LHCN-M2 (cell line): Measurements from ENCODE around the gene GPR78. TPM values are rescaled to one million over a fixed set of nuclear protein-coding genes. Genes with fewer than 3 reads are reported as not detected.
A peak's percentile ranks its signal among the peaks of the same experiment; 100 is the strongest.

Experiments used
- DNase-seq: peaks from one replicate; pipeline ENCODE4 v3.0.0-alpha.2; 2012; ENCODE audit warnings: low read depth
- total RNA-seq: library from RNA; depleted of rRNA; stranded (reverse); fragments of >200 nt; gene quantifications from 2 replicates; pipeline ENCODE4 v1.2.3, GENCODE V29; 2014

GPR78 gene
- total RNA-seq, 1 experiment from 2014 or later: 0.06 TPM

DNA sequence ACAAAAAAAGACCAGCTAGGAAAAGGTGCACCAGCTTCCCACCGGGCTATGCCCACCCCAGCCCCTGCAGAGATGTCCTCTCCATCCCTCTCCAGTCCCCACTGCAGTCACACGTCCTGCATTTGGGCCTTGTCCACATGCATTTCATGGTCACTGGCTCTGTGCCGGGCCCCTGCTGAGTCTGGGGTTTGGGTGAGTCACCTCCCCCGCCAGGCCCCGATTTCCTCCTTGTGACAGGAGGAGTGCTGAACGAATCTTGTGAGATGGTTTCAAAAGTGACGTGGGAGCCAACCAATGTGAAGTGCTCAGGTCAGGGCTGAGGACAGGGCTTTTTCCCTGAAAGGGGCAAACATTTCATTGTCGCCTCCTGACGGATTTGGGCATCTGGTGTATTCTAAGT, 19.5 kb downstream of the GPR78 start:
- DNase-seq: peak; percentile 91

DNA sequence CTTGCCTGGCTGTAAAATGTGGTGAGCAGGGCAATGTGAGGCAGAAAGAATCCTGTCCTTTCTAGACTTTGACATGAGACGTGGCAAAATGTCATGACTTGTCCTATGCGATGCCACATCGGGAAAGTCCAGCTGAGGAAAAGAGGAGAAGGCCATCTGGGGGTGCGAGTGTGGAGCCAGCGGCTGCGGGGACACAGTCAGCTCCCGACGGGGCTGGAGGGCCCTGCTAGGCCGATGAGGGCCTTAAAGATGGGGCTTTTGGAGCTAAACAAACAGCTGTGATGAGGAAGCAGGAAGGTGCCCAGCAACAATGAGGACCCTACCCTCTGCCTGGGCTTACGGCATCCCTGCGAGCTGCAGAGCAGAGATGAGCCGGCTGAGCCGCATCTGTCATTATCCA, 20.1 kb downstream of the GPR78 start:
- DNase-seq: no peak

DNA sequence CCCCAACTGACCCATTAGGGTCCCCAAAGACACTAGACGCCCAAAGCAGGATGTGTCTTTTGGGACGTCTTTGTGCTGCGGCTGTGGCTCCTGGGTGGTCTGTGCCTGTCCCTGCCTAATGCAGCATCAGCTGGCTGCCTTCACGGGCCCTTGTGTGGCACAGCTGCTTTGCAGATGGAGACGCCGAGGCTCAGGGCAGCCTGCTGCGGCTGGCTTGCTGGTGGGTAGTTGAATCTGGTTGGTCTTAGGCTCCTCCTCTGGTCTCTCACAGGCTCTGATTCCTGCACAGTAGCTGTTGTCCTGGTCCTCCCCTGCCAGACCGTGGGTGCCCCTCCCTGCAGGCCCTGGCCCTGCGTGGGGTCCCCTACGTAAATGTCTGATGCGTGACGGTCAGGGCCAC, 20.5 kb downstream of the GPR78 start:
- DNase-seq: no peak

DNA sequence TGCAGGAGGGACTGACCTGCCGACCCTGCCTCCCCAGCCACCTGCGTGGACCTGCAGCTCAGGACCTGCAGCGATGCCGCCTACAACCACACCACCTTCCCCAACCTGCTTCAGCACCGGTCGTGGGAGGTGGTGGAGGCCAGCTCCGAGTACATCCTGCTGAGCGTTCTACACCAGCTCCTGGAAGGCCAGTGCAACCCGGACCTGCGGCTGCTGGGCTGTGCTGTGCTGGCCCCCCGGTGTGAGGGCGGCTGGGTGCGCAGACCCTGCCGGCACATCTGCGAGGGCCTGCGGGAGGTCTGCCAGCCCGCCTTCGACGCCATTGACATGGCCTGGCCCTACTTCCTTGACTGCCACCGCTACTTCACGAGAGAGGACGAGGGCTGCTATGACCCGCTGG, 20.9 kb downstream of the GPR78 start:
- DNase-seq: no peak

DNA sequence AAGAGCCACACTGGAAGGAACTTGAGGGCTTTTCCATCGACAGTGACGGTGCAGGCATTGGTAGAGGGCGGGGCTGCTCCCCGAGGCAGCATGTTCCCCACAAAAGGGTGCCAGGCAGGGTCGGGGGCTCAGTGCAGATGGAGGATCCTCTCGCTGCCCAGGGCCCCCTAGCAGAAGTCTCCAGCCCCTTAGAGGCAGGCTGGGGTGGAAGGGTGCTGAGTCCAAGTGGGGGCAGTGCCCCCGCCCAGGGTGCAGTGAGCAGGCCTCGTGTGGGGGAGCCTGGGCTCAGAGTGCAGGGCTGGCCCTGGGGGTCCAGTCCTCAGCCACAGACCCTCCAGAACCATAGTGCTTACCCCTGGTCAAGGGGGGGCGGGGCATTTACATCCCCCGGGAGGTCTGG, 21.4 kb downstream of the GPR78 start:
- no peak for DNase-seq

DNA sequence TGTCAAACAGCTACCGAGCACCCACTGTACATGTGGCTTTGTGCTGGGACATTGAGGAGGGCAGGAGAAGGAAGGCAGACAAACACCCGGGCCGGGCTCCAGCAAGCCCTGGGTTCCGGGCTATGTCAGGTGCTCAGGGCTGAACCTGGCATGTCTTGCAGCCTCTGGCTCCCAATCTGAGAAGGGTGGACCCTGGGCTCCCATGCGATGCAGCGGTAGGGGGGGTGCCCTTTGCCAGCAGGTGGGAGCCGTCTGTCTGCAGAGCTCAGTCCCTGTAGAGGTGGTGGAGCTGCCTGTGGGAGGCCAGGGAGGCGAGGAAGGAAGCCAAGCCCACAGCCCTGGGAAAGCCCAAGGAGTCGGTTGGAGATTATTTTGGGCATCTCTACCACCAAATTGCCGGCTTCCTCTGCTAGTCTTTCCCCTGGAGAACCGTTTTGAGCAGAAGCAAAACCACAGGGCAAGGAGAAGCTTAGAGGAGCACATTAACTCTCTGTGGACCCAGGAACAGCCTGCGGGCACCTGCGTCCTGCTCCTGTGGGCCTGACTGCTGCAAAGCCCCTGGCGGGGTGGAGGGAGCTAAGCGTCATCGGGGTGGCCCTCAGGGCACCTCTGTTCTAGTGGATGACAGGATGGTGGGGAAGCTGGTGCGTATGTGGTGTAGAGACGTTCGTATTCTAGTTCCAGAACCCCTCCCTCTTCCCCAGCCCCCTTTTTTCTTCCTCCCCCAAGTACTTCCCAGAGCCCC, 22.7 kb downstream of the GPR78 start:
- DNase-seq: no peak

DNA sequence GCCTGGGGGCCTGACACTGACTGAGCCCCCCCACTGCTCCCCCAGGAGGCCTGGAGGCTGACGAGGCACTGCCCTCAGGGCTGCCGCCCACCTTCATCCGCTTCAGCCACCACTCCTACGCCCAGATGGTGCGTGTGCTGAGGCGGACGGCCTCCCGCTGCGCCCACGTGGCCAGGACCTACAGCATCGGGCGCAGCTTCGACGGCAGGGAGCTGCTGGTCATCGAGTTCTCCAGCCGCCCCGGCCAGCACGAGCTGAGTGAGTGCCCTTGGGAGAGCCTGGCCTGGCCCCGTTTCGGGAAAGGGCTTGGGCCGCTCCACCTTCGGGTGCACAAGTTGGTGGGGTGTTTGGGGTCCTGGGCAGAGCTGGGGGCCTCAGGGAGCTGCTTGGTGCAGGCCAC, 23.7 kb downstream of the GPR78 start:
- DNase-seq: no peak

DNA sequence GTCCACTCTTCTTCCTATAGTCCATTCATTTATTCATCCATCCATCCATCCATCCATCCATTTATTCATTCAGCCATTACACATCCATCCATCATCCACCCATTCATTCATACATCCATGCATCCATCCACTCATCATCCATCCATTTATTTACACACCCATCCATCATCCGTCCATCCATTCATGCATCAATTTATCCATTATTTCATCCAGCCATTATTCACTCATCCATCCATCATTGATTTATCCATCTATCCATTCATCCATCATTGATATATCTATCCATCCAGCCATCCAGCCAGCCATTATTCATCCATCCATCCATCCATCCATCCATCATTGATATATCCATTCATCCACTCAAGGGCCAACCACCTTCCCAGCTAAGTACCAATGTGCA, 25.1 kb downstream of the GPR78 start:
- no peak for DNase-seq

DNA sequence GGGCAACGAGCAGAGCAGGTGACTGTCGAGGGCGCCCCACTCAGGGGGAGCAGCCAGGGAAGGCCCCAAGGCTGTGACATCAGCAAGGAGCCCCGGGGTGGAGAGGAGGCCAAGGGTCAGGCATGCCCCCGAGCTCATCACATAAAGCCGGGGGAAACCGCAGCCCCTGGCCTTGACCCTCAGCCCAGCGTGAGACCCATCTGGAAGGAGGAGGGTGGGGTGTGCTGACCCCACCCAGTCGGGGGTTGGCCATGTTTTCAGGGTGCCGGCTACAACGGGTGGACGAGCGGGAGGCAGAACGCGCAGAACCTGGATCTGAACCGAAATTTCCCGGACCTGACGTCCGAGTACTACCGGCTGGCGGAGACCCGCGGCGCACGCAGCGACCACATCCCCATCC, 26.3 kb downstream of the GPR78 start:
- no peak for DNase-seq

DNA sequence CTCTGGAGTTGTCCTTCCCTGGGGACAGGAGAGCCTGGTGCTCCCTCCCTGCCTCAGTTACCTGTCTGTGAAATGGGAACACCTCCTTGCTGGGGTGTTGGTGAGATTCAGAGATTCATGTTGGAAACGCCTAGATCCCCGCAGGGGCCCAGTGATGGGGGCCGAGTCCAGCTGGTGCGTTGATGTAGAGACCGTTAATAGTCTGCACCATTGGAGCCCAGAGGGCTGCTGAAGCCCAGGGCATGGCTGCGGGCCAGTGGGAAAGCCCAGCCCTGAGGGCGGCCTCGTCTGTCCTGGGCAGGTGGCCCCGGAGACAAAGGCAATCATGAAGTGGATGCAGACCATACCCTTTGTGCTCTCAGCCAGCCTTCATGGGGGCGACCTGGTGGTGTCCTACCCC, 26.8 kb downstream of the GPR78 start:
- no peak for DNase-seq

DNA sequence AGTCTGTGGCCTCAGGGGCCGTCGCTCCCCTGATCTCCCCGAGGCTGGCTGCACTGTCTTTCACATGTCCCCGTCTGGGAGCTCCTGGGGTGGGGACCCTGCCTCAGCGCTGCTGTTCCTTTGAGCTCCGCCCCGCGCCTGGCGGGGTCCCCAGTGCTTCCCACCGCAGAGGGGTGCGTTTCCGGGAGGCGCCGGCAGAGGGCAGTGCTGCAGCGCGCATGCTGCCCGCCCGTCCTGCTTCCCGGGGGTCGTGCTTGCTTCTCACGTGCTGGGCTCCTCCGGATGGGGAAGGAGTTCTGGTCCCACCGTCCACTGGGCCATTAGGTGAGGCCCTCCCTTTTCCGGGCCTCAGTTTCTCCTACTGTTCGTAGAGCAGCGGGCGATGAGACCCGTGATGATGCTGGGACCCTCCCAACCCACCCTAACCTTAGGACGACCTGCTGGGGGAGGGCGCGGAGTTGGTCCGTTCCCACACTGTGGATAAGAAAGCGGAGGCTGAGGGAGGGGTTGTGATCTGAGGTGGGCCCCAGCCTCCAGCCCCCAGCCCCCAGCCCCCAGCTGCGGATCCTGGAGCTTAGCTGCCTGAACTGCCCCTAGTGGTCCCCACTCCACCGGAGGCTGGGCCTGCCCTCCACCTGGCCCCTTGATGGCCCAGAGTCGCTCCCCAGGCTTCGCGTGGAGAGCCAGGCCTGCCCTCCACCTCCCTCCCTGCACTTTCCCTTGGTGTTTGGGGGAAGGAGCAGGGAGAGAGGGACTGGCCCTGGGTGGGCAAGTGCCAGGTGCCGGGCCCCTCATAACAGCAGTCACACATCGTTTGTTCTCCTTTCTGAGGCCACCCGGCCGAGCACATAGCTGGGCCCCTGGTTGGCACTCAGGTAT, 27.6 kb downstream of the GPR78 start:
- no peak for DNase-seq

DNA sequence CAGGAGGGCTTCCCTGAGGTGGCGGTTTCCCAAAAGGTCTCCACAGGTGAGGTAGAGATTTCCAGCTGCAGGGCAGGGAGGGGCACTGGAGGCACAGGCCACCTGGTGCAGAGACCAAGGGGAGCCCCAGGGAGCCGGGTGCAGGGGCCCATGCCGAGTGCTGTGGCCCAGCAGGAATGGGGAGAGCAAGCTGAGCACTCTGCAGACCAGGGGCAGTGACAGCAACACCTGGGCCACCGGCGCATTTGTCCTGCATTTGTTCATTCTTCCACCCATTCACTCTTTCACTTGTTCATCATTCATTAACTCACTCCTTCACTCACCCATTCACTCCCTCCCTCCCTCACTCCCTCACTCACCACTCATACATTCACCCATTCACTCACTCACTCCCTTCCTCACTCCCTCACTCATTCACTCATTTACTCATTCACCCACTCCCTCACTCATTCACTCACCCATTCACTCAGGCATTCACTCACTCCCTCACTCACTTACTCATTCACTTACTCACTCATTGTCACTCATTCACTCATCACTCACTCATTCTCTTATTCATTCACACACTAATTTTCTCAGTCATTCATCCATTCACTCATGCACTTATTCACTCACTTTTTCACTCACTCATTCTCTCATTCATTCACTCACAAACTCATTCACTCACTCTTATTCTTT, 28.7 kb downstream of the GPR78 start:
- no peak for DNase-seq

DNA sequence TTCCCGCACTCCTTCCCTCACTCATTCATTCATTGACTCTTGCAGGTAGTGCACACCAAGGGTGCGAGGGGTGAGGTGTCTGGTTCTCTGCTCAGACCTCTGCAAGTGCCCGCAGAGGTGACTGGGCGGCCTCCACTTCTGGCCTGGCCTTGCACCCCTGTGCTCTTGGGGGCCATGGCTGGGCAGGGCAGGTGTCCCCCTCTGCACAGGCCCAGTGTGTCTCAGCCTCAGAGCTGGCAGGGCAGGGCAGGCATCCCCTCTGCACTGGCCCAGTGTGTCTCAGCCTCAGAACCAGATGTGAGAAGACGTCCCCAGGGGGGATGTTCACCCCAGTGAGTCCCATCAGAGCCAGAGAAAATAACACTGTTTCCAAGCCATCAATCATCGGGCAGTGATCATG, 29.2 kb downstream of the GPR78 start:
- DNase-seq: no peak

DNA sequence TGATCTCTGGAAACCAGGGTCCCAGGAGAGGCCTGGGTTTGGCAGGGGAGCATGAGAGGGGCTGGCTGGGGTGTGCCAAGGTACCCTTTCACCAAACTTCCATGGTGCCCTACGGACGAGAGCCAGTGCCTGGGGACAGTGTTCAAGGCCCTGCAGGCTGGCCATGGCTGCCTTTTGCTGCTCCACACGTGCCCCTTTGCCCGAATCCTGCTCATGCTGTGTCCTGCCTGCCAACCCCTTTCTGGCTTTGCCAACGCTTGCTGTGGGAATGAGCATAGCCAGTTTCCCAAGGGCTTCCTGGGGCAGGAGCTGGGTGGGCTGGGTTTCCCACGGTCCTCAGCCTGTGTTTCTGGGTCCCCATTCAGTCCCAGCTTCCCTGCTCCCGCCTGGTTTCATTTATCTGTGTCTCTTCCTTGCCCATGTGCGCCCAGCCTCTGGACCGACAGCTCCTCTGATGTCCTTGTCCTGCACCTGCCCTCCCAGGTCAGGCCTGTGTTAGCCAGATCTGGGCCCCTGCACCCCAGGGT, 29.7 kb downstream of the GPR78 start:
- no peak for DNase-seq

DNA sequence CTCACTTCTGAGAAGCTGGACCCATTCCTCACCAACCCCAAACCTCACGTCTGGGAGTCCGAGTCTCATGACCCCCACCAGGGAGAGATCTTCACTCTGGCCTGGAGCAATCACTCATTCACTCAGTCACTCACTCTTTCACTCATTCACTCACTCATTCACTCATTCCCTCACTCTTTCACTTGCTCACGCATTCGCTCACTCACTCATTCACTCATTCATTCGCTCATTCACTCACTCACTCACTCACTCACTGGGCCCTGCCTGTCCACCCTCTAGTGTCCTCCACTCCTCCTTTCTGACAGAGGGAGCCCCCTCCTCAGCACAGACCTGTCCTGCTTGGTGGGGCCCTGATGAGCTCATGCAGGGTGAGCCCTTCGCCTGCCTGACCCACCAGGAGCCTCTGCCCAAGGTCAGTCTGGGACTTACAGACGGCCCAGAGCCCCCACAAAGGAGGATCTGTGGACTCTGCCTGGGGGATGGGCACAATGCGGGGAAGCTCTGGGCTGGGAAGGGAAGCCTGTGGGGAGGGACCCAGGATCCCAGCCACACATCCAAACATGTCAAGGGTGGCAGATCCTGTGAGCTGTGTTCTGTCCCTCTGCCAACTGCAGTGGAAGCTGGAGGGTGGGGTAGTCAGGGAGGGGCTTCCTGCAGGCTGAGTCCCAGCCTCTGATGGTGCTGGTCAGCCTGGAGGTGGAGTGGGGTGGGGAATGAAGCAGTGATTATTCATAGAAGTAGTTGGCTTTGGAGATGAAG, 30.8 kb downstream of the GPR78 start:
- no peak for DNase-seq

DNA sequence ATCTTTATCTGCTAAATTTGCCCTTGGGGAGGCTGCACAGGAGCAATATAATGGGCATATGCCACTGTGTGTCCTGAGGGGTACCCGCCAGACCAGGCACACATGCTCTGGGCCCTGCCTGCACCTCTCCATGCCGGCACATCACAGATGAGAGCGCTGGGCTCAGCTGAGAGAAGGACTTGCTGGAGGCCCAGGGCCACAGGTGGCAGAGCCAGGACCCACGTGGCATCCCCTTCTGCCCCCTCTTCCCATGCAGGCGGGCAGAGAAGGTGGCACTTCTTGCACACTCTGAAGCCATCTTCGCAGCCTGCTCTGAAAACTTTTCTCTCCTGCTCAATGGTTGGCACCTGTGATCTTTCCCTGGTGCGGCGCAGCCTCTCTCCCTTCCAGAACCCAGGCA, 32.5 kb downstream of the GPR78 start:
- no peak for DNase-seq

DNA sequence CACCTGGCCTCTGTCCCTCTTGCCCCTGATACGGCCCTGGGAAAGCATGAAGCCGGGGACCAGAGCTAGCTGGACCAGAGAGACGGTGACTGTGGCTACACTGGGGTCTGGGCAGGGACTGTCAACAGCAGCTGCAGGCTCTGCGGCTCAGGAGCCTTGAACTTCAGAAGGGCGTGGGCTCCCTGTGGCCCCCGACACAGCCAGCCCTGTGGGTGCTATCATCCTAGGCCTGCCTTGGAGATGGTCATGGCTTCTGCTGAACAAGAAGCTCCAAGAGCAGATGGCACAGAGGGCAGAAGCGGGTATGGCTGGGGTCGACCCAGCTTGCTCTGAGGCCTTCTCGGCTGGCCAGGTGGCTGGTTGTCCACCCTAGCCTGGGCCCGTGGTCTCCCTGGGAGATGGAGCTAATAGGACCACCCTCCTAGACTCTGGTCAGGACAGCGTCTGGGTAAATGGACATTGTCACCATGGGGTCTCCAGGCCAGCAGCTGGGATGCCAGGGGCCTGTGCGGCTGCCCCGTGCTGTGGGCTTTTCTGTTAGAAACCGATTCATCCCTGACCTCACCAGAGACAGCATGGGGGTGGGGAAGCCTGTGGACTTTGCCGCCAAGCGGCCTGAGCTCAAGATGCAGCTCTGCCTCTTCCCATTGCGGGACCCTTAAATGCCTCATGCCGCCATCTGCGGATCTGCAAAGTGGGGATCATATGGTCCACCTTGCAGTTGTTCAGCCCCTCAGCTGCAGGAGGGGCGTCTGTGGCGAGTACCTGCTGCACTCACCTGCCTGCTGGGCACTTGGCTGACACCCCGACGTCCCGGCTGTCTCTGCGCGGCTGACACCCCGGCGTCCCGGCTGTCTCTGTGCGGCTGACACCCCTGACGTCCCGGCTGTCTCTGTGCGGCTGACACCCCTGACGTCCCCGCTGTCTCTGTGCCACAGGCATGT, 33.5 kb downstream of the GPR78 start:
- DNase-seq: no peak

DNA sequence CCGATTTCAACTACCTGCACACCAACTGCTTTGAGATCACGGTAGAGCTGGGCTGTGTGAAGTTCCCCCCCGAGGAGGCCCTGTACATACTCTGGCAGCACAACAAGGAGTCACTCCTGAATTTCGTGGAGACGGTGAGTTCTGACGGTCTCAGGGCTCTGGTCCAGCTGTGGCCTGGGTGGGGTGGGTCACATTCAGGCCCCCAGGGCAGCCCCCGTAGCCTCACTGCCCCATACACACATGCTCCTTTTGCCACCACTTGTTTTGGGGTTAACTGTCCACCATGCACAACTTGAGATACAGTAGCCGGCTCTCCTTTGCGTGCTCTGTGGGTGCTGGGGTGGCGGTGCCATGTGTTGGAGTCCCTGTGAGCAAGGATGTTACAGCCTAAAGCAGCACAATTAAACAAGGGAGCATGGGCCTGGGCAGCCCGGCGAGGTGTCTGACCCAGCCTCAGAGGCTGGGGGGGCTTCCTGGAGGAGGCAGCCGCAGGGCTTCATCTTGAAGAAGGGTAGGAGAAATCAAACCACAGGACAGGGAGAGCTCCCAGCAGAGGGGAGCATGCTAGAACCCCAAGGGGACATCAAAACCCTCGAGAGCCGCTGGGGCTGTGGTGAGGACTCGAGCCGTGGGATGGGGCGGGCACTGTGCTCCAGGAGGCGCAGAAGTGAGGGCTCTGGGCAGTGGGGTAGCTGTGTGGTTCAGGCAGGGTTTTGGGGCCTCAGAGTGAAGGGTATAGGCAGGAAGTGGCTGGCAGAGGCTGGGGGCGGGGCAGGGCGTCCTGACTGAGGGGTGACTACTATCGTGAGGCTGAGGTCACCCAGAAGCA, 34.4 kb downstream of the GPR78 start:
- no peak for DNase-seq

DNA sequence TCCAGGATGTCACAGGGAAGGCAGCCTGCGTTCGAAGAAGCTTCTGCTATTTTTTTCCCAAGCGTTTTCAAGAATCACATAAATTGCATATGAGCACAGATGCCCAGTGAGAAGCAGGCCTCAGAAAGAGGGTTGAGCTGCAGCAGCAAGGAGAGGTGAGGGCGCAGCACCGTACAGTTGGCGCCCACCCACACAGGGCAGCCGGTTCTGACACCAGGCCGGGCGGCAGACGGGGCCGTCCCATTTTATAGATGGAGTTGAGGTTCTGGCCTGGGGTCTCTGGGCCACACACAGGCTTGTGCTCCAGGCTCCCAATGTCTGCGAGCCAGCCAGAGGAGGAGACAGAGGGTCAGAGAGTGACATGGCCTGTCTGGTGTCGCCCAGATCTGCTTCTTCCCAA, 35.2 kb downstream of the GPR78 start:
- DNase-seq: no peak
